T-cell (primary cell): ENCODE measurements around the gene PLCL2. TPM values are rescaled to one million over a fixed set of nuclear protein-coding genes. Genes with fewer than 3 reads are reported as not detected.

Experiments
- ATAC-seq, 4 experiments: fragments of 200-7000 bp in 3 of 4; fragments of 150-1000 bp in 1 of 4; cut with Tn5 transposase; replicated peaks in 1 of 4; 1 replicate in 3 of 4; 2 replicates in 1 of 4; pipeline ENCODE4 v1.10.0; 2021; ENCODE audit warnings: moderate library complexity in 3 of 4, mild to moderate bottlenecking in 2 of 4, moderate number of reproducible peaks in 1 of 4
- CTCF ChIA-PET, 2 donors: fragments of 300-600 bp; sonication (Branson Sonifier 250); formaldehyde crosslinking; loops; one replicate each; lab custom pipeline; 2022; ENCODE audit warnings: antibody characterized with exemption in 2 of 2; lab: Charles Lee
- POLR2A ChIA-PET, 2 donors: fragments of 300-600 bp; sonication (Branson Sonifier 250); formaldehyde crosslinking; loops; one replicate each; lab custom pipeline; 2022; ENCODE audit warnings: antibody characterized with exemption in 2 of 2; lab: Charles Lee
- DNase-seq, 35 experiments: peaks; one replicate each; pipeline versions ENCODE4 v3.0.0 to v3.0.0-alpha.2; 2013 to 2023
- H3K27ac ChIP-seq: one replicate; pipeline ENCODE4 v1.5.1; 2013; ENCODE audit warnings: low read length
- H3K27me3 ChIP-seq, 2 experiments: replicated peaks in 1 of 2; 1 replicate in 1 of 2; 2 replicates in 1 of 2; pipeline versions ENCODE4 v1.6.1 to v1.7.0; 2013; ENCODE audit warnings: low read length in 1 of 2, mixed read lengths in 1 of 2; ENCODE audit not compliant: control insufficient read depth in 2 of 2, insufficient read depth in 2 of 2; ENCODE audit errors: extremely low read depth in 1 of 2
- H3K36me3 ChIP-seq, 2 donors: 1 replicate in 1 of 2; 2 replicates in 1 of 2; pipeline versions ENCODE4 v1.6.1 to v1.7.0; 2013; ENCODE audit warnings: low read length in 1 of 2; ENCODE audit not compliant: control insufficient read depth in 2 of 2, insufficient read depth in 1 of 2; ENCODE audit errors: extremely low read depth in 1 of 2
- H3K4me1 ChIP-seq, 2 experiments: 1 replicate in 1 of 2; 2 replicates in 1 of 2; pipeline versions ENCODE4 v1.6.1 to v1.7.0; 2013; ENCODE audit warnings: low read length in 2 of 2, mixed read lengths in 1 of 2; ENCODE audit not compliant: insufficient read depth in 2 of 2, control insufficient read depth in 1 of 2; ENCODE audit errors: extremely low read depth in 1 of 2
- H3K4me3 ChIP-seq, 2 donors: 1 replicate in 1 of 2; 2 replicates in 1 of 2; pipeline versions ENCODE4 v1.5.1 to v1.7.0; 2013; ENCODE audit warnings: mild to moderate bottlenecking in 2 of 2, low read length in 1 of 2, moderate library complexity in 1 of 2; ENCODE audit not compliant: control insufficient read depth in 1 of 2; ENCODE audit errors: extremely low read depth in 1 of 2
- H3K9me3 ChIP-seq: 2 replicates; pipeline ENCODE4 v1.7.0; 2013
- H3K27ac Mint-ChIP-seq, 2 donors: one replicate each; pipeline ENCODE4 v1.8.0; 2020 to 2021; ENCODE audit warnings: mild to moderate bottlenecking in 2 of 2, mixed read lengths in 2 of 2
- H3K27me3 Mint-ChIP-seq, 2 donors: one replicate each; pipeline ENCODE4 v1.8.0; 2021 to 2022; ENCODE audit warnings: mixed read lengths in 2 of 2
- H3K36me3 Mint-ChIP-seq: one replicate; pipeline ENCODE4 v1.8.0; 2021; ENCODE audit warnings: mixed read lengths
- H3K4me1 Mint-ChIP-seq, 3 donors: one replicate each; pipeline ENCODE4 v1.8.0; 2020 to 2022; ENCODE audit warnings: mixed read lengths in 3 of 3, mild to moderate bottlenecking in 1 of 3
- H3K4me3 Mint-ChIP-seq, 3 donors: one replicate each; pipeline ENCODE4 v1.8.0; 2020 to 2022; ENCODE audit warnings: mild to moderate bottlenecking in 3 of 3, mixed read lengths in 3 of 3, moderate library complexity in 3 of 3
- H3K9me3 Mint-ChIP-seq, 3 donors: one replicate each; pipeline ENCODE4 v1.8.0; 2020 to 2022; ENCODE audit warnings: mixed read lengths in 3 of 3
- WGBS: methylation state at CpG from one replicate; pipeline ENCODE4 v1.1.5; 2013; ENCODE audit warnings: missing lambda C conversion rate; ENCODE audit not compliant: insufficient coverage; 5-methylcytosine and 5-hydroxymethylcytosine counted together
- total RNA-seq, 35 experiments: library from RNA in 6 of 35; stranded (reverse) in 6 of 35; fragments of 120-200 nt in 1 of 35; gene quantifications; one replicate each; pipeline versions ENCODE4 v1.2.1 to v1.2.4 and lab custom pipeline; 2013 to 2026

The PLCL2 gene
- total RNA-seq, 5 donors from 2014 or later (not counting 1 experiment from before 2014, with no cell fraction given) = 53.4 to 68.1 (median 60.9) TPM

DNA sequence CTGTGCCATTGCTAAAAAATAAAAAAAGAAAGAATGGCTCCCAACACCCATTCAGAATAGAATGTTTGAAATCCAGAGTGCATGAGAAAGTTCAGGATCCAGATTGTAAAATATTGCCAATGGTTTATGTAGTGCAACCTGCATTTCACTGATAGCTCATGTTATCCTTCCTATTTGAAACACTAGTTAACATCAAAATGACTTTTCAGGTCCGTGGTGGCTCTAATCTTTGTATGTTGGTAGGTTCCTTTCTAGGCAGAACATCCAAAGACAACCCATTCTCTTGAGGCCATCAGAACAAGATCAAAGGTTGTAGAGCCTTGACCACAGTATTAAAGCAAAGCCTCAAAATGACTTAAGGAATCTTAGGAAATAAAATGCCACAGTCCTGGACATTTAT lies 51.0 kb downstream of the PLCL2 start:
- peak in 1 of 4 experiments; percentile 41 for ATAC-seq
- H3K9me3 Mint-ChIP-seq = no peaks in the 10 kb centered on the region
- H3K27ac Mint-ChIP-seq = peak overlapping the region in 1 of 2 donors; percentile 36
- Histone ChIP-seq H3K9me3 (no peaks in the 10 kb centered on the region), H3K36me3 (no peaks in the 10 kb centered on the region), H3K4me1 (peaks cover 19 to 39% of the 10 kb centered on the region in 2 experiments), H3K27ac (no peak overlapping the region), H3K4me3 (no peak overlapping the region), H3K27me3 (no peaks in the 10 kb centered on the region)
- no CpG with 5 or more reads among the region's 1 CpG for WGBS
- DNase-seq = no peak
- H3K4me1 Mint-ChIP-seq = peaks cover 96 to 99% (median 98%) of the 10 kb centered on the region in 3 donors
- ChIA-PET POLR2A (interaction anchor here in 1 of 2 donors (0.7 kb wide), 1 partner anchor 631 kb away, joined by 4 read pairs; no protein-coding TSS in a partner anchor), CTCF (no interaction called here)
- H3K4me3 Mint-ChIP-seq = peak overlapping the region in 1 of 3 donors; percentile 34
- H3K27me3 Mint-ChIP-seq = no peaks in the 10 kb centered on the region
- H3K36me3 Mint-ChIP-seq = peaks cover 26% of the 10 kb centered on the region

DNA sequence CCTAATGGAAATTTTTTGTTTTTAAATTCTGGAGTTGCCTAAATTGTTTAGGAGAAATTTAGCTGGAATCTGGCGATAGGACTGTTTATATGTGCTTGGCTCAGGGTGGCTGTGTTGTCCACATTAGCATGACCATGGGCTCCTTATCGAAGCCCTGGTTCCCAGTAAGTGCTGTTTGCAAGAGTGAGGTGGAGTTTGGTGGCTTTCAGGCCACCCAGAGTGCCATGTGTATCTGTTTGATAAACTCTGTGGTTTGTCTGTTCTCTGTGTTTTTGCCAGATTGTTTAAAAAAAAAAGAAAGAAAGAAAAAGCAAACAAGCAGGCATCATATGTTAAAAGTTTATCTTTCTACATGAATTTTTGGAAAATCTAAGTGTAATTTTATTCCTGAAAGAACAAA lies 51.5 kb downstream of the PLCL2 start:
- peaks cover 26% of the 10 kb centered on the region for H3K36me3 Mint-ChIP-seq
- ChIA-PET CTCF (no interaction called here), POLR2A (interaction anchor here in 1 of 2 donors (0.7 kb wide), 1 partner anchor 631 kb away, joined by 4 read pairs; no protein-coding TSS in a partner anchor)
- ATAC-seq = peak; percentile 48 to 90 (median 80)
- Histone ChIP-seq H3K9me3 (no peaks in the 10 kb centered on the region), H3K4me1 (peaks cover 23 to 42% of the 10 kb centered on the region in 2 experiments), H3K27ac (no peak overlapping the region), H3K4me3 (no peak overlapping the region), H3K36me3 (no peaks in the 10 kb centered on the region), H3K27me3 (no peaks in the 10 kb centered on the region)
- peak overlapping the region; percentile 34 to 58 (median 54) for H3K4me3 Mint-ChIP-seq
- H3K4me1 Mint-ChIP-seq = peaks cover 96 to 99% (median 98%) of the 10 kb centered on the region in 3 donors
- 54% methylated on average over 2 of the region's 2 CpGs for WGBS
- H3K27ac Mint-ChIP-seq = peak overlapping the region; percentile 80 to 84
- no peaks in the 10 kb centered on the region for H3K27me3 Mint-ChIP-seq
- no peaks in the 10 kb centered on the region for H3K9me3 Mint-ChIP-seq
- peak in 29 of 35 experiments; percentile 1 to 53 (median 16) for DNase-seq

DNA sequence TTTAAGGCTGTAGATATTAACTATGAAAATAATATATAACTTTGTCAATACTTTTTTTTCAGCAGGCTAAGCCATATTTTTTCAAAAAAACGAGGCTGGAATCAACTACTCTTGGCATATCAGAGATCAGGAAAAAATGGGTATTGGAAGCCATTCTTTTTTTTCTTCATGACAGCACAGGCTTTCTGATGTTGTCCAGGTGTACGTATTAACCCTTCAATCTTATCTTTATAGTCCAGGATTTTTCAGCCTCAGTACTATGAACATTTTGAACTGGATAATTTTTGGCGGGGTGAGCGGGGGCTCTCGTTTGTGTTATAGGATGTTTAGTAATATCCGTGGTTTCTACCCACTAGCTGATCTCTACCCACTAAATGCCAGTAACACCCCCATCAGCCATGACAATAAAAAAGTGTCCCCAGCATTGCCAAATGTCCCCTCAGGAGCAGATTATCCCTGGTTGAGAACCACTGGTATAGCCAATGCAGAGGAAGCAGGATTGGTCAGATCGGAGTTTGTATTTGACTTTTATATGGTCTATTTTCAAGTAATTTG lies 52.0 kb downstream of the PLCL2 start:
- H3K4me3 Mint-ChIP-seq = peak overlapping the region; percentile 34 to 54 (median 34)
- H3K4me1 ChIP-seq = peaks cover 26 to 46% of the 10 kb centered on the region in 2 experiments
- WGBS = no CpG with 5 or more reads among the region's 7 CpGs

DNA sequence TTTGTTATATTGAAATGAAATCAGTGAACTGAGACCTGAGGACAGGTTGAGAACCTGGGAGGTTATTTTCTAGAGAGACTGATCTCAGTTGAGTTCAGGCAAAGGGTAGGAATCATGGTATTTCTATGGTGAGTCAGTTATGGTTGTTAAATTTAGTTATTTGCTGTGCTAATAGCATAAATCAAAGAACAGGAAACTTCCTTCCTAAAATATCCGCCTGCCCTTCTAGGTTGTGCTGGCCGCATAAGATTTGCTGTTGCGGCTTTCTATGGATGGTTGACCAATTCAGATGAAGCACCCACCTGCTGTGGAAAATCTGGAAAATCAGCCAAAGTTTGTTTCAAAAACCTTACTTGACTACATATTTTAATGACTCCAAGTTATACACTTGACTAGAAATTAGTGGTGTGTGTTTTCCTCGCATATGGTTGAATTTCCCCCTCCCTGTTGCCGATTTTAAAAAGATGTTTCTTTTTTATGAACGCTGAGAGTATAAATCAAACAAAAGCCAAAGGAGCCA lies 52.6 kb downstream of the PLCL2 start:
- H3K4me1 ChIP-seq = peaks cover 31 to 47% of the 10 kb centered on the region in 2 experiments
- Mint-ChIP-seq H3K36me3 (peaks cover 18% of the 10 kb centered on the region), H3K27me3 (no peaks in the 10 kb centered on the region), H3K4me3 (peak overlapping the region in 1 of 3 donors; percentile 34), H3K4me1 (peaks cover 97 to 100% (median 98%) of the 10 kb centered on the region in 3 donors), H3K27ac (peak overlapping the region in 1 of 2 donors; percentile 50), H3K9me3 (no peaks in the 10 kb centered on the region)
- DNase-seq (no peak), ATAC-seq (no peak)
- ChIA-PET CTCF (no interaction called here), POLR2A (no interaction called here)
- H3K4me3 ChIP-seq = no peak overlapping the region
- 80% methylated on average over 2 of the region's 6 CpGs for WGBS
- H3K9me3 ChIP-seq = no peaks in the 10 kb centered on the region
- no peaks in the 10 kb centered on the region for H3K36me3 ChIP-seq
- no peak overlapping the region for H3K27ac ChIP-seq
- H3K27me3 ChIP-seq = no peaks in the 10 kb centered on the region

More for the DNA sequence above, 52.0 kb downstream of the PLCL2 start:
- POLR2A ChIA-PET = interaction anchor here in 1 of 2 donors (0.7 kb wide), 1 partner anchor 632 kb away, joined by 4 read pairs; no protein-coding TSS in a partner anchor
- Histone ChIP-seq H3K4me3 (no peak overlapping the region), H3K27me3 (no peaks in the 10 kb centered on the region), H3K36me3 (no peaks in the 10 kb centered on the region), H3K27ac (no peak overlapping the region), H3K9me3 (no peaks in the 10 kb centered on the region)
- H3K27me3 Mint-ChIP-seq = no peaks in the 10 kb centered on the region
- peaks cover 24% of the 10 kb centered on the region for H3K36me3 Mint-ChIP-seq
- no peak for ATAC-seq
- H3K4me1 Mint-ChIP-seq = peaks cover 97 to 100% (median 98%) of the 10 kb centered on the region in 3 donors
- CTCF ChIA-PET = no interaction called here
- DNase-seq = no peak
- no peaks in the 10 kb centered on the region for H3K9me3 Mint-ChIP-seq
- H3K27ac Mint-ChIP-seq = peak overlapping the region in 1 of 2 donors; percentile 84

DNA sequence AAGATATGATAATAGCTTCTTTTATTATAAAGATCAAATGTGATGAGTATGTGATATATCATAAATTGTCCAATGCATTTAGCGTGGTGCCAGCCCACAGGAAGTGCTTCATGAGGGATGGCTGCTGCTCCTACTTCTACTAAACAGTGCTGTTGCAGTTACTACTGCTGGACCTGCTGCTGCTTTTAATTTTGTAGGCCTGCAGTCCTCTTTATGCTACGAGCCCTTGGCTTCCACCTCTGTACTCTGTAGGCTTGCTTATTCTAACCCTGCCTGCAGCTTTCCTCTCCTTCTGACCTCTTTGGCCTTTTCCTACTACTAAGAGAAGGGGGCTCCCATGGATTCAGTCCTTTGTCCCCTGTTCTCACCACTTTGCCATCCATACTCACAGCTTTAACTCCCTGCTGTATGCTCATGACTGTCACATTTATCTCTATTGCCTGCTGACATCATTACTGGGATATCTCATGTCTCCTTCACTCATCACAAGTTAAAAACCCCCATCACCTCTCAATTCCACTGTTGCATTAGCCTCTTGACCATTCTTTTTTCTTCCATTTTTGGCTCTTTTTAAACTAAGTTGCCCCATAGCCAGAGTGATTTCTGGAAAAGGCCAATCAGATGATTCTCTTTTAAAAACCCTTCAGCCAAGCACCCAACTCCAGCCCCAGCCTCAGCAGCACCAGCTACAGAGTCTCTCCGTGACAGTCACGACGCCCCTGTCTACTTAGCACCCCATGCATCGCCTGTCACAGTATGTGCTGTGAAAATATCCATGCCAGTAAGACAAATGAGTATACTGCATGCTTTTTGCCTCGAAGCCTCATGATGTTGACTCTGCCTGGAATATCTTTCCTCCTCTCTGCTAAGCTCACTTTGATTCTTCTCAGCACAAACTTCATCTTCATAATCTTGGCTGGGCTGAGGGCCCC lies 56.3 kb downstream of the PLCL2 start:
- Mint-ChIP-seq H3K27ac (peak overlapping the region; percentile 25 to 77), H3K36me3 (peaks cover 21% of the 10 kb centered on the region), H3K27me3 (no peaks in the 10 kb centered on the region), H3K4me1 (peaks cover 90 to 95% (median 92%) of the 10 kb centered on the region in 3 donors), H3K9me3 (no peaks in the 10 kb centered on the region), H3K4me3 (peak overlapping the region in 1 of 3 donors; percentile 43)
- ATAC-seq (peak in 2 of 4 experiments; percentile 32 to 47), DNase-seq (no peak)
- WGBS = 95% methylated on average over 6 of the region's 7 CpGs
- Histone ChIP-seq H3K4me3 (no peak overlapping the region), H3K36me3 (no peaks in the 10 kb centered on the region), H3K27me3 (no peaks in the 10 kb centered on the region), H3K27ac (no peak overlapping the region), H3K4me1 (peaks cover 30 to 44% of the 10 kb centered on the region in 2 experiments), H3K9me3 (no peaks in the 10 kb centered on the region)
- ChIA-PET CTCF (no interaction called here), POLR2A (no interaction called here)

DNA sequence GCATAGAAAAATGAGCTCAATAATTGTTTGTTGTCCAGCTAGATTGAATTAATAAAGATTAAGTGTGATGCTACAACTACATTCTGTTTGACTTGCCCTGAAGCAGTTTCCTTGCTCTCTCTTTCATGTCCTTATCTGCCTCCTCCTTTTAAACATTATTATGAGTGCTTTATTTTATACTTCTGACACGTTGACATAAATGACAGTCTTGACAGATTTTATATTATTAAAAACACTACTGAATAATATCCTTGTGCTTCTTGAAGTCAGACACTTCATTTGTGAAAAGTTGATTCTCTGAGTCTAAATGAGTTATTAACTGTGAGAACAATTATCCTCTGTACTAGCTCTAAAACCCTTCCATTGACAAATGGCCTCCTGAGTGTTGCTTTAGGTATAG lies 58.2 kb downstream of the PLCL2 start:
- WGBS = no CpG with 5 or more reads among the region's 1 CpG
- H3K4me3 ChIP-seq = no peak overlapping the region
- Mint-ChIP-seq H3K4me1 (peaks cover 76 to 82% (median 80%) of the 10 kb centered on the region in 3 donors), H3K36me3 (peaks cover 19% of the 10 kb centered on the region), H3K27me3 (no peaks in the 10 kb centered on the region), H3K27ac (peak overlapping the region; percentile 36 to 71), H3K9me3 (no peaks in the 10 kb centered on the region), H3K4me3 (peak overlapping the region in 1 of 3 donors; percentile 3)
- no peak for DNase-seq
- H3K27me3 ChIP-seq = no peaks in the 10 kb centered on the region
- no peak overlapping the region for H3K27ac ChIP-seq
- ATAC-seq = no peak
- POLR2A ChIA-PET = no interaction called here
- no peaks in the 10 kb centered on the region for H3K36me3 ChIP-seq
- H3K9me3 ChIP-seq = no peaks in the 10 kb centered on the region
- H3K4me1 ChIP-seq = peaks cover 24 to 26% of the 10 kb centered on the region in 2 experiments
- CTCF ChIA-PET = interaction anchor here in 1 of 2 donors (1.5 kb wide), 1 partner anchor 58 kb away, joined by 3 read pairs; the partner anchor contains the start of gene PLCL2
